Esophagus muscularis mucosa (tissue), 3 donors: ENCODE data around the gene PCNT.

Experiments used
- CTCF ChIP-seq, 3 experiments: fragments of 200-600 bp in 2 of 3; fragments of 450-650 bp in 1 of 3; sonication (generic) in 2 of 3; IDR thresholded peaks; one replicate each; pipeline ENCODE4 v1.5.1; 2017 to 2019; ENCODE audit warnings: antibody characterized with exemption in 3 of 3, mild to moderate bottlenecking in 2 of 3, moderate library complexity in 1 of 3
- POLR2A ChIP-seq: fragments of 450-650 bp; IDR thresholded peaks from one replicate; pipeline ENCODE4 v1.6.1; 2017; ENCODE audit warnings: antibody characterized with exemption, moderate library complexity, mild to moderate bottlenecking, low read depth
- POLR2AphosphoS5 ChIP-seq, 2 donors: sonication (generic); formaldehyde crosslinking; IDR thresholded peaks; one replicate each; pipeline ENCODE4 v1.6.1; 2017; ENCODE audit warnings: antibody characterized with exemption in 2 of 2

GRCh38 chr21:46355161-46356004, 31.4 kb downstream of the PCNT start:
- no peak for TF ChIP-seq CTCF (IDR thresholded peaks at IDR 0.05)
- no peak for TF ChIP-seq POLR2A
- TF ChIP-seq POLR2AphosphoS5 (IDR thresholded peaks at IDR 0.05): no peak
